SU-DHL-6 (cell line): ENCODE measurements around the gene SH3BGRL.

Experiments used
- H2AFZ ChIP-seq: fragments of 200-600 bp; sonication (generic); 2 replicates; pipeline ENCODE4 v1.6.1; 2014; ENCODE audit warnings: low read depth, mild to moderate bottlenecking, moderate library complexity, mixed read lengths, antibody characterized with exemption, low read length; ENCODE audit not compliant: severe bottlenecking
- H3F3A ChIP-seq: fragments of 200-600 bp; shearing (Covaris generic); 2 replicates; pipeline ENCODE4 v1.6.0; 2016; ENCODE audit warnings: antibody characterized with exemption, mild to moderate bottlenecking; ENCODE audit not compliant: insufficient read depth
- H3K27ac ChIP-seq: fragments of 200-600 bp; sonication (generic); 2 replicates; pipeline ENCODE4 v1.5.1; 2016; ENCODE audit warnings: low read depth, mild to moderate bottlenecking, low read length, moderate library complexity, mixed read lengths
- H3K27me3 ChIP-seq: fragments of 200-600 bp; sonication (generic), shearing (Covaris generic); 2 replicates; pipeline ENCODE4 v1.6.0; 2014; ENCODE audit warnings: mild to moderate bottlenecking, low read length
- H3K36me3 ChIP-seq: fragments of 200-600 bp; sonication (generic); 2 replicates; pipeline ENCODE4 v1.6.1; 2014; ENCODE audit warnings: mild to moderate bottlenecking, low read length, mixed read lengths
- H3K4me2 ChIP-seq: fragments of 300-600, 200-600 bp; shearing (Covaris generic), sonication (generic); 2 replicates; pipeline ENCODE4 v1.6.0; 2014; ENCODE audit warnings: low read length, low read depth, mild to moderate bottlenecking; ENCODE audit not compliant: poor library complexity, severe bottlenecking
- H3K4me3 ChIP-seq: fragments of 200-600 bp; sonication (generic); 2 replicates; pipeline ENCODE4 v1.5.1; 2014; ENCODE audit warnings: antibody characterized with exemption, low read length, mild to moderate bottlenecking, mixed read lengths; ENCODE audit not compliant: insufficient read depth, poor library complexity, severe bottlenecking
- H3K79me2 ChIP-seq: fragments of 200-600 bp; sonication (generic); 2 replicates; pipeline ENCODE4 v1.6.1; 2014; ENCODE audit warnings: mild to moderate bottlenecking, low read length, moderate library complexity; ENCODE audit not compliant: insufficient read depth
- H3K9ac ChIP-seq: fragments of 200-600 bp; sonication (generic); 2 replicates; pipeline ENCODE4 v1.7.0; 2014; ENCODE audit warnings: mild to moderate bottlenecking, low read length
- H3K9me2 ChIP-seq: fragments of 200-600 bp; sonication (generic); replicated peaks from 2 replicates; pipeline ENCODE4 v1.6.1; 2014; ENCODE audit warnings: low read length; ENCODE audit not compliant: insufficient read depth
- H3K9me3 ChIP-seq: fragments of 200-600 bp; sonication (generic); 2 replicates; pipeline ENCODE4 v1.6.1; 2014; ENCODE audit warnings: low read length, mixed read lengths; ENCODE audit not compliant: insufficient read depth
- H4K20me1 ChIP-seq: fragments of 200-600 bp; sonication (generic); 2 replicates; pipeline ENCODE4 v1.6.1; 2014; ENCODE audit warnings: low read depth, mild to moderate bottlenecking, antibody characterized with exemption, low read length, moderate library complexity, mixed read lengths
- EZH2phosphoT487 ChIP-seq: fragments of 200-600 bp; sonication (generic), shearing (Covaris generic); conservative IDR thresholded peaks from 2 replicates; pipeline ENCODE4 v1.6.1; 2018; ENCODE audit warnings: mild to moderate bottlenecking, antibody characterized with exemption, low read length, moderate library complexity, mixed read lengths
- TF ChIP-seq, protein P1 (sequence below): fragments of 200-600 bp; sonication (generic); IDR thresholded peaks from one replicate; pipeline ENCODE4 v1.5.1; 2017; ENCODE audit warnings: antibody characterized with exemption, mild to moderate bottlenecking, low read length, moderate library complexity; ENCODE audit not compliant: insufficient read depth, poor library complexity, severe bottlenecking

Gene SH3BGRL

DNA sequence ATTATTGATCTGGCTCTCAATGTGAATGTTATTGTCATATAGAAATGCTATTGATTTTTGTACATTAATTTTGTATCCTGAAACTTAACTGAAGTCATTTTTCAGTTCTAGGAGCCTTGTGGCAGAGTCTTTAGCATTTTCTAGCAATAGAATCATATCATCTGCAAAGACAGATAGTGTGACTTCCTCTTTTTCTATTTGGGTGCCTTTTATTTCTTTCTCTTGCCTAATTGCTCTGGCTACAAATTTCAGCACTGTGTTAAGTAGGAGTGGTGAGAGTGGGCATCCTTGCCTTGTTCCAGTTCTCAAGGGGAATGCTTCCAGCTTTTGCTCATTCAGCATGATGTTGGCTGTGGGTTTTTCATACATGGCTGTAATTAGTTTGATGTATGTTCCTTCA, 102.7 kb downstream of the SH3BGRL start:
- Histone ChIP-seq H2AFZ (no peak overlapping the region), H3K36me3 (no peaks in the 10 kb centered on the region), H3F3A (no peaks in the 10 kb centered on the region), H3K9ac (no peak overlapping the region), H3K9me2 (no peaks in the 10 kb centered on the region), H3K9me3 (no peaks in the 10 kb centered on the region), H3K4me2 (no peak overlapping the region), H4K20me1 (no peaks in the 10 kb centered on the region), H3K27ac (no peak overlapping the region), H3K4me3 (no peak overlapping the region), H3K79me2 (no peaks in the 10 kb centered on the region), H3K27me3 (no peaks in the 10 kb centered on the region)
- TF ChIP-seq, protein P1, sequence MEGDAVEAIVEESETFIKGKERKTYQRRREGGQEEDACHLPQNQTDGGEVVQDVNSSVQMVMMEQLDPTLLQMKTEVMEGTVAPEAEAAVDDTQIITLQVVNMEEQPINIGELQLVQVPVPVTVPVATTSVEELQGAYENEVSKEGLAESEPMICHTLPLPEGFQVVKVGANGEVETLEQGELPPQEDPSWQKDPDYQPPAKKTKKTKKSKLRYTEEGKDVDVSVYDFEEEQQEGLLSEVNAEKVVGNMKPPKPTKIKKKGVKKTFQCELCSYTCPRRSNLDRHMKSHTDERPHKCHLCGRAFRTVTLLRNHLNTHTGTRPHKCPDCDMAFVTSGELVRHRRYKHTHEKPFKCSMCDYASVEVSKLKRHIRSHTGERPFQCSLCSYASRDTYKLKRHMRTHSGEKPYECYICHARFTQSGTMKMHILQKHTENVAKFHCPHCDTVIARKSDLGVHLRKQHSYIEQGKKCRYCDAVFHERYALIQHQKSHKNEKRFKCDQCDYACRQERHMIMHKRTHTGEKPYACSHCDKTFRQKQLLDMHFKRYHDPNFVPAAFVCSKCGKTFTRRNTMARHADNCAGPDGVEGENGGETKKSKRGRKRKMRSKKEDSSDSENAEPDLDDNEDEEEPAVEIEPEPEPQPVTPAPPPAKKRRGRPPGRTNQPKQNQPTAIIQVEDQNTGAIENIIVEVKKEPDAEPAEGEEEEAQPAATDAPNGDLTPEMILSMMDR = no peak
- no peak for TF ChIP-seq EZH2phosphoT487

DNA sequence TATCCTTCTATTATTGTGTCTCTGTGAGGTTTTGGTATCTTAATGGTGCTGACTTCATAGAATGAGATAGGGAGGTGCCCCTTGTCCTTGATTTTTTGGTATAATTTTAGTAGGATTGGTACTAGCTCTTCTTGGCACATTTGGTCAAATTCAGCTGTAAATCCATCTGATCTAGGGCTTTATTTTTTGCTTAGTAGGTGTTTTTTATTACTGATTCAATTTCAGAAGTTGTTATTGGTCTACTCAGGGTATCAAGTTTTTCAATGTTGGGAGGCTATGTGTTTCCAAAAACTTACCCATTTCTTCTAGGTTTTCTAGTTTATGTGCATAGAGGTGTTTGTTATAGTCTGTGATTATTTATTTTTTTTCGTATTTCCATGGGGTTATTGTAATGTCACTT, 103.3 kb downstream of the SH3BGRL start:
- Histone ChIP-seq H3K79me2 (no peaks in the 10 kb centered on the region), H3K27me3 (no peaks in the 10 kb centered on the region), H3K4me3 (no peak overlapping the region), H2AFZ (no peak overlapping the region), H3K9me3 (no peaks in the 10 kb centered on the region), H4K20me1 (no peaks in the 10 kb centered on the region), H3K27ac (no peak overlapping the region), H3K9ac (no peak overlapping the region), H3K36me3 (no peaks in the 10 kb centered on the region), H3F3A (no peaks in the 10 kb centered on the region), H3K9me2 (no peaks in the 10 kb centered on the region), H3K4me2 (no peak overlapping the region)
- TF ChIP-seq, protein P1 = no peak
- TF ChIP-seq EZH2phosphoT487 = no peak

DNA sequence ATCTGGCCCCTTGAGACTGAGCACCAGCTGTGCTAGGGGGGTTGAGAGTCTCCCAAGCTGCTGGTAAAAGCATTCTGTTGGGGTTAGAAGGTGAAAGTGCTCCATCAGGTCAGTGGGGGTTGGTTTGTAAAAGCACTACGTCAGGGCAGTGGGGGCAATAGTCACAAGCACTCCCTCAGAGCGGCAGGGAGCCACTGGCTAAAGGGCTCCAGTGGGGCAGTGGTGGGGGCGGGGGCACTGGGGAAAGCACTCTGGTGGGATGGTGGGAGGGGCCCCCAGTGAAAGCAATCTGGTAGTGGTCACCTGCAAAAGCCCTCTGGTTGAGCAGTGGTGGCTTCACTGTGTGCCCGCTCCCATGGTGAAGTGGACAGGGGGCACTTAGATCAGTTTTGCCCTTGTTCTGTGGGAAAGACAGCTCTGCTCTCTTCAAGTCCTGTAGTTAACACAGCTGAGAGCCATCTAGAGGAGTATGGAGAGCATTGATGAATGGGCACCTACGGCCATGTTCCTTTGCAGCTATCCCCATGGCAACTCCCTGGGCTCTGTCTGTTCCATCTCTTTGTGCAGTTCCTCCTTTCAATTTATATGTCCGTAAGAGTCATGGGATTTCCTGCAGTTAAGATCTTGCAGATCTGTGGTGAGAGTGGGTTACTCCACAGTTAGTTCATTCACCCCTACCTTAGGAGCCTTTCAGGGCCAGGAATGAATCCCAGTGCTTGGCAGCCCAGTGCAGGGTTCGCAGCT, 106.4 kb downstream of the SH3BGRL start:
- no peaks in the 10 kb centered on the region for H4K20me1 ChIP-seq

More for the DNA sequence above, 106.4 kb downstream of the SH3BGRL start:
- no peak overlapping the region for H3K27ac ChIP-seq
- no peaks in the 10 kb centered on the region for H3K79me2 ChIP-seq
- H3K4me3 ChIP-seq = no peak overlapping the region
- no peaks in the 10 kb centered on the region for H3K9me2 ChIP-seq
- no peaks in the 10 kb centered on the region for H3K27me3 ChIP-seq
- H3K9ac ChIP-seq = no peak overlapping the region
- TF ChIP-seq, protein P1 = no peak
- no peak for TF ChIP-seq EZH2phosphoT487
- H3K4me2 ChIP-seq = no peak overlapping the region
- H3K9me3 ChIP-seq = no peaks in the 10 kb centered on the region
- no peaks in the 10 kb centered on the region for H3K36me3 ChIP-seq
- H2AFZ ChIP-seq = no peak overlapping the region
- no peaks in the 10 kb centered on the region for H3F3A ChIP-seq
